Left hindlimb (tissue), 1 donor: Measurements from ENCODE around the gene UBE2V1.
"Not testable (repeated sequence)": the region's sequence is repeated elsewhere in the genome, so short reads cannot be mapped to it uniquely, and the experiment has no call there.

ENCODE experiments used
- DNase-seq: peaks from one replicate; pipeline ENCODE4 v3.0.0-alpha.2; 2018

The UBE2V1 gene

DNA sequence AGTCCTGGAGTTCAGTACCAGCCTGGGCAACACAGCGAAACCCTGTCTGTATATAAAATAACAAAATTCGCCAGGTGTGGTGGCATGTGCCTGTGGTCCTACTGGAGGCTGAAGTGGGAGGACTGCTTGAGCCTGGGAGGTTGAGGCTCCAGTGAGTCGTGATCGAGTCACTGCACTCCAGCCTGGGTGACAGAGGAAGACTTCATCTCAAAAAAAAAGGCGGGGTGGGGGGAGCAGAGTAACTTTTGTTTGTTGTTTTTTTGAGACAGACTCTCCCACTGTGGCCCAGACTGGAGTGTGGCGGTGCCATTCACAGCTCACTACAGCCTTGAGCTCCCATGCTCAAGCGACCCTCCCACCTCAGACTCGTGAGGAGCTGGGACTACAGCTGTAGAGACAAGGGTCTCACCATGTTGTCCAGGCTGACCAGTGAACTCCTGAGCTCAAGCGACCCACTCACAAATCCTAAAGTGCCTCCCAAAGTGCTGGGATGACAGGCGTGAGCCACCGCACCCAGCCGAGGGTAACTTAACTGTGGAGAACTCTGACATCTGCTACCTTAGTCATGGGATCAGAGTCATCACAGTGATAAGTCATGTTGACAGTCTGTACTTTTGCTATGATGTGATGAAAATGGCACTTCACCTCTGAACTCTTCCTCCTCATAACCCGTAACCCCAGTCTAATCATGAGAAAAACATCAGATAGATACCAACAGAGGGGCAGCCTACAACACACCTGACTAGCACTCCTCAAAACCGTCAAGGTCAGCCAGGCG lies 24.1 kb upstream of the UBE2V1 start:
- no peak for DNase-seq

DNA sequence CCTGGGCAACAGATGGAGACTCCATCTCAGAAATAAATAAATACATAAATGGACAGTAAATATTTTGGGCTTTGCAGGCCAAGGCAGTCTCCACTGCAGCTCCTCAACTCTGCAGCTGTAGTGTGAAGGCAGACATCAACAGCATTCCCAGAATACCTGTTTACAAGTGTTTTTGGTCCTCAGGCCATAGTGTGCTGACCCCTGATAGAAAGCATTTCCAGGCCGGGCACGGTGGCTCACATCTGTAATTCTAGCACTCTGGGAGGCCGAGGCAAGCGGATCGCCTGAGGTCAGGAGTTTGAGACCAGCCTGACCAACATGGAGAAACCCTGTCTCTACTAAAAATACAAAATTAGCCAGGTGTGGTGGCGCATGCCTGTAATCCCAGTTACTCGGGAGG lies 22.2 kb upstream of the UBE2V1 start:
- DNase-seq: not testable (repeated sequence)

DNA sequence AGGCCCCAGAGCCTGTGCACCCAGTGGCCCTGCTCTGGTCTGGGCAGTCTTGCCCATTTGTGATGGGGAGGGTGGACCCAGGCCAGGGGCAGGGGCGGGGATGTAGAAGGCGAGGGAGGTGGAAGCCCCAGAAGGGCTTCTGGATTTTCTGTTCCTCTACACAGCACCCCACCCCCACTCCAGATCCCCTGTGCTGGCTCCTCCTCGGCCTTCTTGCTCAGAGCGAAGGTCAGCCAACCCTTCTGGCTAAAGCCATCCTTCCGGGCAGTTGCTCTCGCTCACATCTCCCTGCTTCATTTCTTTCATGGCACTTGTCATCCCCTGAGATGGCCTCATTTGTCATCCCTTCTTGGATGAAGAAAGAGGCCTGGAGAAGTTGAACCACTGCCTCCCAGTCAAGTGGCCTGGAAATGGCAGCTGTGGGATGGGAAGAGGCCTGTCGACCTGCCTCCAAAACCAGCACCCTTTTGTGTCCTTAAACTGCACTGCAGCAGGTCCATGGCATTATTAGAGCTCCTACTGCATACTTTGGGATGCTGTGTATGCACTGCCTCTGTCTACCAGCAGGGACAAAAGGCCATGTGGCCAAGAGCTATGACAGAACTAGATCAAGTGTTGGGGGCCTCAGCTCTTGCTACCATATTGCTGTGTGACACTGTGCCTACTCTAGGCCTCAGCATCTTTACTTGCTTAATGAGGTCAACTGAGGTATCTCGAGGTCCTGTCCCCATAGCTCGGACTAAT lies 20.7 kb upstream of the UBE2V1 start:
- no peak for DNase-seq

DNA sequence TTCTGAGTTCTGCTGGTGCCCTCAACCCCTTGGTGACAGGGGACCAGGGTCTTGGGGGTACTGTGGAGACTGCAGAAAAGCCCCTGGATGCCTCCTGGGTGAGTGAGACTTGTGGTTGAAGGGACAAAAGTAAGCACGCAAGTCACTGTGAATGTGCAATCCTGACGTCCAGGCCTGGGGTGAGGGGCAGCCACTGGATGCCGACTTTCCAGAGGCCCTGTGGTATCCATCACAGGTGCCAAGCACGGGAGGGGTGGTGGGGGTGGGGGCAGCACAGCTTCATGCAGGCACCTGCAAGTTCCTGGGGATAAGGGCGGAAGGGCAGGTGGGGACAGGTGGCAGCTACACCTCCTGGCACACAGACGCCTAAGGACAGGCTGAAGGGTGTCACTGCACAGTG lies 20.1 kb upstream of the UBE2V1 start:
- no peak for DNase-seq

DNA sequence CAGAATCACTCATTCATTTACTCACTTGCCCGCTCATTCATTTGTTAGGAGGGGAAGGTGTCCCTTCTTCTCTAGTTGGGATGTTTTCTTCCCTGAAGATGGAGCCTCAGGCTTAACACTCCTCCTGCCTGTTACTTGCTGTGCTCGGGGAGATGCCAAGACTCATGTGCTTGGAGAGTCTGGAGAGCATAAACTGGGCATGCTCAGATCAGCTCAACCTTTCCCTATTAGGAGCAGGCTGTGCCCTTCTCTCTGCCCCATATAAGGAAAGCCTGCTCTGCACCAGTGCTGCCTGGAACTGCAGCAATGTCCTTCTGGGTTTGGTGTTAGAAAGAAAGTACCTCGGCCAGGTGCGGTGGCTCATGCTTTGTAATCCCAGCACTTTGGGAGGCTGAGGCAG lies 18.0 kb upstream of the UBE2V1 start:
- no peak for DNase-seq

DNA sequence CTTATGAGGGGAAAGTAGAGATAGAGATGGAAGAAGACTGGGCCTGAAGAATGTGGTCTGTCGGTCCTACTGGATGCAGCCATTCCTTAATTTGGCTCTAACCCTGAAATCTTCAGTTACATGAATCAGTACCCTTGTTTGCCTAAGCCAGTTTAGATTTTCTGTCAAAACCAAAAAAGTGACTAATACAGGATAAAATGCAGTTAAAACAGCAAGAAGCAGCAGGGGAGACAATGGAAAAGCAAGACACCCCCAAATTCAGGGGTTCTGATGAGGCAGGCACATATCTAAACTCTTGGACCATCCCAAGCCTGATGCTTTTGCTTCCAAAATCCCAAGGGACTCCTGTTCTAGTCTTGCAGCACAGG lies 17.4 kb upstream of the UBE2V1 start:
- no peak for DNase-seq

DNA sequence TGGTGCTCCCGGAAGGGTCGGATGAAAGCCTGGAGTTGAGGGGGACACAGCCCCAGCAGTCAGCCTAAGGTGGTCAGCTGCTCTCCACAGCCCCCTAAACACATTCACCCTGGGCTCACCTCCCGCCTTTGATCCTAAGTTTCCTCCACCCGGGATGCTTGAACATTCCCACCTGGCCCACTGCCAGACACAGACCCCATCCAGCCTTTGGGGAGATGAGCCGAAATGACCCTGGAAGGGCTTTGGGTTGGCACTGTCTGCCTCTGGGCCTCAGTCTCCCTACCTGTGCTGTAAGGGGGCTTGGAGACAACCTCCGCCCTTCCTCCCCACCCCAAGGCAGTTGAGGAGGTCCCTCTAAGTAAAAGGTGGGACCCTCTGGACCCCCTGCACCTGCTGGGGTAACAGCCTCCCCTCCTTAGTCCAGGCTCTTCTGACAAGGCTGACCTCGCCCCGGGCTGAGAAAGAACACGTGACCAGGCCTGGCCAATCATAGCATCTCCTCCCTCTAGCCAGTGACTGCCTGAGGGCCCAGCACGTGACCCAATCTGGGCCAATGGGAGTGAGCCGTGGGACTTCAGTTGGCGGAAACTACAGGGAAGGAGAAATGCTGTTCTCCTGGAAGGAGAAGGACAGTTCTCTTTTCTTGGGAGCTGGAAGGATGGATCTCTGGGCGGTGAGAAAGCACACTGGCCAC lies 16.9 kb upstream of the UBE2V1 start:
- DNase-seq: no peak

DNA sequence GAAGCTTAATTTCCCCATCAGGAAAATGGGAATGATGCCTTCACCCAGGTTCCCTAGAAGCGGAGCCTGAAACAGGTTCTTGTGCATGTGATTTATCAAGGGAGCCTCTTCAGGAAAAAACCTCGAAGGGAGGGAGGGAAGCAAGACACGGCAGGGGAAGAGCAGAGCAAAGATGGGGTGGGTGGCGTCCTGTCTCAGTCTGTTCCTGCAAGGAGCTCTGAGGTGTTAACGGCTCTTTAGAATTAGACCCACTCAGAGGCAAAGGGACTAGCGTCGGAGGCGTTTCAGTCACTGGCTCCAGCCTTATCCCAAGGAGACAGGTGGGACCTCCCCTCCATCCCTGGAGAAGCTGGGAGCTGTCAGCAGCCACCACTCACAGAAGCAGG lies 15.6 kb upstream of the UBE2V1 start:
- no peak for DNase-seq

DNA sequence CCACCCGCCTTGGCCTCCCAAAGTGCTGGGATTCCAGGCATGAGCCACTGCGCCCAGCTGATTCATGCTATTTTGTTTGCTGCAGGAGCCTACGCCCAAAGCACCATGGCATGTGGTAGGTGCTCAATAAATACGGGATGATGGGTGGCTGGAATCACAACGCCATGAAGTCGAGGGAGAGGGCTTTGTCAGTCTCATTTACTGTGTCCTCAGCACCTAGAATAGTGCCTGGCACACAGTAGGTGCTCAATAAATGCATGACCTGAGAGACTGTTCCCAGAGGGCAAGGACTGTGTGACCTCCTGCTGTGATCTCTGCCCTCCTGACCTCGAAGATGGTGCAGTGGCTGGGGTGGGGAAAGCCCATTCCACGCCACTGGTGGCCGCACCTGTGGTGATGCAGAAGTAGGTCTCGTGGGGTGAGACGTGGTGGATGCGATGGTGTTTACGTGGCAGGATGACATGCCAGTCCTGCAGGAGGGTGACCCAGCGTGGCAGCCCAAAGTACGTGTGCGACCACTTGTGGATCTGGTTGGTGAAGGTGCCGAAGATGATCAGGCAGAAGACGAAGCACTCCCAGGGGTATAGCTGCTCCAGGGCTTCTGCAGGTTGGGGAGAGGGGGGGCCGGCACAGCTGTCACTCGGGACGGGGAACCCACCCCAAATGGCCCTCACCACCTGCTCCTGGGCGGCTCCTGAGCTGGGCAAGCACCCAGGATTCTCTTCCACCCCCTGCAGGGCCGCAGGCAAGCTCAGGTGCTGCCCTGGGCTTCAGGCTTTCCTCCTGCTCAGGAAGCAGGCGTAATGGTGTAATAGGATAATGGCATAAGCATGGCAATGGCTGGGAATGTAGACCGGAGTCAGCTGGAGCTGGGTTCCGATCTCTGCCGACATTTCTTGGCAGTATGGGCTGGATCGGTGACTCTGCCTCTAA lies 14.9 kb upstream of the UBE2V1 start:
- no peak for DNase-seq

DNA sequence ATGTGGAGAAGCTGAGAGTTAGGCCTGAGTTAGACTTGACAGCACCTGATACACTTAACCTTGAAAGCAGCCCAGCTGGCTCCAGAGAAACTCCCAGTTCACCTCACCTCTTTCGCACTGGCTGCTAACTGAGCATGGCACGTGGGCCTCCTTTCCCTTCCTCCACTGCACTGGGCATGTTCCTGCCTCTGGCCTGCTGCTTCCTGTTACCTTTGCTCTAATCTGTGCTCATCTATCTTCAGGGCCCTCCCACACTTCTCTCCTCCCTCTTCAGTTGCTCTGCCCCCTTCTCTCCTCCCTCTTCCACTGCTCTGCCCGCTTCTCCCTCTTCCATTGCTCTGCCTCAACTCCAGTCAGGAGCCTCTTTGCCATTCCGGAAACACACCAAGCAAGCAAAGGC lies 13.7 kb upstream of the UBE2V1 start:
- no peak for DNase-seq

DNA sequence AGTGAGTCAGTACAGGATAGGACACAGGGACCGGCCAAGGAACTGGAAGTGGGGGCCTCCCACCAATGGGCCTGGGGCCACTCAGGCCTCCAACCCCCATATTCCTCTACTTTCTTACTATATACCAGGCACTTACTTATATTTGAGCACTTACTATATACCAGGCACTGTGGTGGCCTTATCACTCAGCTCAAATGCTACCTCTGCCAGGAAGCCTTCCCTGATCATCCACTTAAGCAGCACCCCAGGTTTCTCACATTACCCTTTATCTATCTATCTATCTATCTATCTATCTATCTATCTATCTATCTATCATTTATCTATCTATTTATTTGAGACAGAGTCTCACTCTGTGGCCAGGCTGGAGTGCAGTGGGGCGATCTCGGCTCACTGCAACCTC lies 12.3 kb upstream of the UBE2V1 start:
- no peak for DNase-seq

DNA sequence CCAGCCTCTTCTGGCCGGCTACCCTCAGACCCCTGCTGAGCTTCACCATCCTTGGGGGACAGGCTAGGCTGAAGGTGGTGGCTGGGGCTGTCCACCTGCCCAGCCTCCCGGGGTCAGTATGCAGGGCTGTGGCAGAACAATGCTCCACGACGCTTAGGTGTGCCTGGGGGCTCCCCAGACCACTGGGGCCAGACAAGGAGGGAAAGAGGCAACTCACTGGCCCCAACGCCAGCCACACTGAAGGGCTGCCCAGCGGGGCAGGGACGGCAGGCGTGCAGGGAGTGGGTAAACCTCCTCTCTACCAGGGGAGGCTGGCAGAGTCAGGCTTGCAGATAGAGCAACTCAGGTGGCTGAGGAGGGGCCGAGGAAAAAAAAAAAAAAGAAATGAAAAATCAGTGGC lies 11.5 kb upstream of the UBE2V1 start:
- DNase-seq: no peak

DNA sequence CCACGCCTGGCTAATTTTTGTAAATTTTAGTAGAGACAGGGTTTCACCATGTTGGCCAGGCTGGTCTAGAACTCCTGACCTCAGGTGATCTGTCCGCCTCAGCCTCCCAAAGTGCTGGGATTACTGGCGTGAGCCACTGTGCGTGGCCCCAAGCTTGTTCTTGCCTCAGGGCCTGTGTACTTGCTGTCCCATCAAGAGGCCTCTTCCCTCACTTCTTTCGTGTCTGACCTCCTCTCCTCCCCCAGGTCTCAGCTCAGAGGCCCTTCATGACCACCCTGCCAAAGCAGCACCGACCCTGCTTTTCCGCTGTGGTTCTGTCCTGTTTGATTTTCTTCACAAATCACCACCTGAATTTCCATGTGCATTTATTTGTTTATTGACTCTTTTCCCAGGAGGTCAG lies 10.5 kb upstream of the UBE2V1 start:
- DNase-seq: no peak

DNA sequence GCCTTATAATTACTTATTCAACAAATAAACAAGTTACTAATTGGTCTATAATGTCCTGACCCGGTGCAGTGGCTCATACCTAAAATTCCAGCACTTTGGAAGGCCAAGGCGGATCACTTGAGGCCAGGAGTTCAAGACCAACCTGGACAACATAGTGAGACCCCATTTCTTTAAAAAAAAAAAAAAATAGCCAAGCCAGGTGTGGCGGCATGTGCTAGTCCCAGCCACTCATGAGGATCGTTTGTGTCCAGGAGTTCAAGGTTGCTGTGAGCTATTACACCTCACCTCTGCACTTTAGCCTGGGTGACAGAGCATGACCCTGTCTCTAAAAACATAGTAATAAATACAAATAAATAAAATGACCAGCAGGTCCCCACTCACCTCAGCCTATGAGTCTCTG lies 9.8 kb upstream of the UBE2V1 start:
- DNase-seq: no peak

DNA sequence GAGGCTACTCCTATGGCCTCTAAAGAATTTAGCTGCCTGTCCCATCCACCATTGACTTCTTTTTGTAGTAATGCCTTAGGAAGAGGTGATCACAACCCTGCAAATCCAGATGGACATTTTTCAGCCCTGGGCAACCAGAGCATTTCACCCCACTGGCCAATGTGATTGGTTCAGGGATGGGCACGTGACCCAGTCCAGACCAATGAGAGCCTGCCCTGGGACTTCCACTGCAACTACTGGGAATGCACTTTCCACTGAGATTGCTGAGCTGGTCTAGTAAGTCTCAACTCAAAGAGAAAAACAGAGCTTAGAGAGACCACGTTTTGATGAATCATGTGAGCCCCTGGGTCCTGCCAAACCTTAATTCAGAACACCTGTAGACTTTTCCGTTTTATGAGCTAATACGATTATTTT lies 8.9 kb upstream of the UBE2V1 start:
- DNase-seq: no peak

DNA sequence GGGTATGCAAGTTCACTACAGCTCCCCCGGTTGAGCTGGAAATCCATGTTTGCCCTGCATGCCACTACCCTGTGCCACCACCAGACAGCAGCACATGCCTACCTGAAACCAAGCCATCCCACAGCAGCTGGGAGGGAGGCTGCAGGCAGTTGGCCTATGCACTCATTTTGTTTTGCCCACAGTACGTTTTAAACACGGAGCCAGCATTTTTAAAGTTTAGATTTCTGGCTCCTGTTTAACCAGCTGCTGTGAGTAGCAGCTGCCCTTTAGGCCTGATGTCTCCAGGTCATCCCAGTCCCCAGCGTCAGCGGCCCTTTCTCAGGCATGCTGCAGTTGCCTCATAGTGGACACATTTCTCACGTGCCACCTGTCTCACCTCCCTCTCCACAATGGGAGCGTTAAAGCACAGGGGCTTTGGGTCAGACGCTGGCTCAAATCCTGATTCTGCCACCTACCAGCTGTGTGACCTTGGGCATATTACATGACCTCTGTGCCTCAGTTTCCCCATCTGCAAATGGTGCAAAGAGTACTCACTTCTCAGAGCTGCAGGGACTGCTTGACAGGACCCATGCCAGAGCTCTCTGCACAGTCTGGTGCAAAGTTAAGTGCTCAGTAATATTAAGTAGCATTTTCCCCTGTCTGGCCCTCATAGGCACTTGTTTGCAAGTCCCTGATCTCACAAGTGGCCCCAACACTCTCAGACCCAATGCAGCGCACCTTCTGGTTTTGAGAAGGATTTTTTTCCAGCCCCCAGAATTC lies 8.2 kb upstream of the UBE2V1 start:
- peak; percentile 56 for DNase-seq

DNA sequence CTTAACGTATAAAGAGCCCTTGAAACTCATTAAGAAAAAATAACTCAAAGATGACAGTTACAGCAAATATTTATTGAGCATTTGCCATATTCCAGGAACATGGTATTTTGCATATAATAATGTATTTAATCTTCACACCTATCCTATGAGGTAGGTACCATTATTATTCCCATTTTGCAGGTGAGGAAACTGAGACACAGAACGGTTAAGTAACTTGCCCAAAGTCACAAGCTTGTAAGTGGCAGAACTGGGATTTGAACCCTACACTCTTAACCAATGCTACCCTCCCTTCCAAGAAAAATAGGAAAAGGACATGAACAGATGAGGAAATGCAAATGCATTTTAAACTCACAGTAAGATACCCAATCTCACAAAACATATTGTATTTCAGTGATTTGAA lies 5.3 kb upstream of the UBE2V1 start:
- DNase-seq: no peak

DNA sequence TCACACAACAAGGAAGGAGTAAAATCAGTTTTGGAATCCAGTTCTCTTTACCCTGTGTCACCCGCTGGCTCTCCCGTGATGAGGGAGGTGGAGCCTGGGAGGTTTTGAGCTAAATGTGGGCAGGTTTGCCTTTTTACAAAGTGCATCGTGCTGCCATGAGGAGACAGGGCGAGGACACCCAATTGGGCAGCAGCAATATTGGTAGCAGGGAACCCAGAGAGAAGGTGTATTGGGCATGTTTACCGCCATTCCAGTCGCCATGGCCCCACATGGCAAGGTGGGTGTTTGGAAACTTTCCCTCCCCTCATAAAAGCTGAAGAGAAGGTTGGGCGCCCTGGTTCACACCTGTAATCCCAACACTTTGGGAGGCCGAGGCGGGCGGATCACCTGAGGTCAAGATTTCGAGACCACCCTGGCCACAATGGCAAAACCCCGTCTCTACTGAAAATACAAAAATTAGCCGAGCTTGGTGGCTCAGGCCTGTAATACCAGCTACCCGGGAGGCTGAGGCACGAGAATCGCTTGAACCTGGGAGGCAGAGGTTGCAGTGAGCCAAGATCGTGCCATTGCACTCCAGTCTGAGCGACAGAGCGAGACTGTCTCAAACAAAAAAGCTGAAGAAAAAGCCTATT lies 3.5 kb upstream of the UBE2V1 start:
- DNase-seq: no peak

DNA sequence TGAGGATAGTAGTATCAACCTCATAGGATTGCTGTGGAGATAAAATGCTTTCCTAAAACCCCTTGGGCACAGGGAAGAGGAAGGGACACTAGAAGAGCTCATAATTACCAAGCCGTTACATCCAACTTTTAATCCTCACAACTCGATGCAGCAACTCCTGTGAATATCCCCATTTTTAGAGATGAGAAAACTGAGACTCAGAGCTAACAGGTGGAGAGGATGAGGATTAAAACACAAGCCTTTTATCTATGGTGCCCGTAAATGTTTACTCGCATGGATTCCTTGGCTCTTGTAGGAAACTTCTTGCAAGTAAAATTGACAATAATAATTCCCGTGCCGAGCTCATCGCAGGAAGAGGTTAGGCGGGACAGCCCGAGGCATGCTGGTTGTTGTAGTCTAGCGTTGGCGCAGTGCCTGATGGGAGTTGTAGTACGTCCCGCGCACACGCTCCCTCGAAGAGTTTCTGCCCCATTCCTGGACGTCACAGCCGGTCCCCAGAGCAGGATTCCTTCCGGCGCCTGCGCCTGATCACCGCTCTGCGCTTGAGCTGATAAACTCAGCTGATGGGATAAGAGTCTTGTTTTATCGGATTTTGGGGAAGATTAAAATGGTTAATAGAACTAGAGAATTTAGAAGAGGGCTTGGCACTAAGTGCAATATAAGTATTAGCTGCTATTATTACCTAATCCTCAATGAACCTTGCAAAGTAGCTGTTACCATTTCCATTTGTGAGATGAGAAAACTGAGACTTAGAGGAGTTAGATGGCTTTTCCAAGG lies 2.8 kb upstream of the UBE2V1 start:
- DNase-seq: peak; percentile 97

DNA sequence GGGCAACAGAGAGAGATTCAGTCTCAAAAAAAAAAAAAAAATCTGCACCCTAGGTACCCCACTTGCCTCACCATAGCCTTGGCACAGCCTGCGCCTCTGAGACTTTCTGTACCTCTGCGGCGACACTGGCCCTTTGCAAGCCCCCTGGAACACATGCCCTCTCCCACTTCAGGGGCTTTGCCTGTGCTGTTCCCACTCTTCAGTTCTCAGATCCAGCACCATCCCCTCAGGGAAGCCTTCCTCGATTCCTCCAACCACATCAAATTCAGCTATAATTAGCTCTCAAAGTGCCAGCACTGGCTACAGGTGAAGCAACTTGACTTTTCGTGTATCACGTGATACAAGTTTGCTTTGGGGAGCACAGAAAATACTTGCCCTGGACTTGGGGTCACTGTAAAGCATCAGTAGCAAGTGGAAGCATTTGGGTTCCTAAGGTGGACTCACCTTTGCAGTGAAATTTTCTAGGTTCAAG lies 2.1 kb upstream of the UBE2V1 start:
- no peak for DNase-seq
